Measurements from ENCODE around the gene CFAP54.

The CFAP54 gene

GRCh38 chr12:96907671-96908422 is 418.5 kb downstream of the CFAP54 start:
- no peak for DNase-seq (ENCODE audit: low read depth, low spot score)
- ChIA-PET POLR2A (no interaction called here), CTCF (interaction anchor here (0.7 to 1.4 kb wide), 3 partner anchors 12 to 80 kb away, joined by 3 read pairs; no protein-coding TSS in a partner anchor)
- no peak for TF ChIP-seq CTCF (IDR thresholded peaks at IDR 0.05; ENCODE audit: insufficient read depth, low read length, missing control alignments)
- H3K4me3 ChIP-seq (ENCODE audit: low read depth, low read length) = peak overlapping the region; percentile 90

- POLR2A ChIA-PET = no interaction called here
- TF ChIP-seq CTCF (IDR thresholded peaks at IDR 0.05; ENCODE audit: insufficient read depth, low read length, missing control alignments) = no peak
- peak overlapping the region; percentile 90 for H3K4me3 ChIP-seq (ENCODE audit: low read depth, low read length)
- CTCF ChIA-PET = interaction anchor here (1.0 to 1.4 kb wide), 2 partner anchors 12 to 79 kb away, joined by 3 read pairs; no protein-coding TSS in a partner anchor
- DNase-seq (ENCODE audit: low read depth, low spot score) = no peak
Observed at GRCh38 chr12:96908423-96908675, 419.0 kb downstream of the CFAP54 start.

- POLR2A ChIA-PET = no interaction called here
- CTCF ChIA-PET = interaction anchor here (0.9 kb wide), 2 partner anchors 70 to 74 kb away, joined by 3 read pairs; no protein-coding TSS in a partner anchor
- no peak overlapping the region for H3K4me3 ChIP-seq (ENCODE audit: low read depth, low read length)
- no peak for DNase-seq (ENCODE audit: low read depth, low spot score)
- TF ChIP-seq CTCF (IDR thresholded peaks at IDR 0.05; ENCODE audit: insufficient read depth, low read length, missing control alignments) = no peak
Observed at GRCh38 chr12:96912261-96912660, 422.9 kb downstream of the CFAP54 start.

- DNase-seq (ENCODE audit: low read depth, low spot score) = no peak
- no peak for TF ChIP-seq CTCF (IDR thresholded peaks at IDR 0.05; ENCODE audit: insufficient read depth, low read length, missing control alignments)
- H3K4me3 ChIP-seq (ENCODE audit: low read depth, low read length) = no peak overlapping the region
- ChIA-PET POLR2A (no interaction called here), CTCF (interaction anchor here (0.9 kb wide), 2 partner anchors 69 to 74 kb away, joined by 3 read pairs; no protein-coding TSS in a partner anchor)
Observed at GRCh38 chr12:96912943-96913342, 423.6 kb downstream of the CFAP54 start.

- TF ChIP-seq CTCF (IDR thresholded peaks at IDR 0.05; ENCODE audit: insufficient read depth, low read length, missing control alignments) = no peak
- POLR2A ChIA-PET = no interaction called here
- CTCF ChIA-PET = interaction anchor here (1.2 kb wide), 1 partner anchor 12 kb away, joined by 3 read pairs; no protein-coding TSS in a partner anchor
- H3K4me3 ChIP-seq (ENCODE audit: low read depth, low read length) = no peak overlapping the region
- no peak for DNase-seq (ENCODE audit: low read depth, low spot score)
Observed at GRCh38 chr12:96919510-96920210, 430.3 kb downstream of the CFAP54 start.
